ES-I3 (cell line): ENCODE data around the gene GLB1L2.

Experiments used
- H3K36me3 ChIP-seq: 2 replicates; pipeline ENCODE4 v1.6.1; 2013; ENCODE audit warnings: mild to moderate bottlenecking, low read length, control low read depth, moderate library complexity; ENCODE audit not compliant: insufficient read depth
- H3K4me1 ChIP-seq: 2 replicates; pipeline ENCODE4 v1.6.1; 2013; ENCODE audit warnings: mild to moderate bottlenecking, control low read depth, low read length; ENCODE audit not compliant: insufficient read depth
- H3K9ac ChIP-seq: 2 replicates; pipeline ENCODE4 v1.6.1; 2013; ENCODE audit warnings: low read depth, mild to moderate bottlenecking, low read length, moderate library complexity
- H3K9me3 ChIP-seq: 2 replicates; pipeline ENCODE4 v1.6.1; 2013; ENCODE audit warnings: mild to moderate bottlenecking, low read length, moderate library complexity; ENCODE audit not compliant: control insufficient read depth, insufficient read depth

The GLB1L2 gene

GRCh38 chr11:134349109-134349801 is 17.5 kb downstream of the GLB1L2 start:
- no peak overlapping the region for H3K9ac ChIP-seq
- H3K4me1 ChIP-seq = peaks cover 9% of the 10 kb centered on the region; the same call in 1 of the 2 replicates
- H3K36me3 ChIP-seq = no peaks in the 10 kb centered on the region
- no peaks in the 10 kb centered on the region for H3K9me3 ChIP-seq

GRCh38 chr11:134349802-134350355 is 18.1 kb downstream of the GLB1L2 start:
- peaks cover 9% of the 10 kb centered on the region; the same call in 1 of the 2 replicates for H3K4me1 ChIP-seq
- H3K9ac ChIP-seq = no peak overlapping the region
- H3K36me3 ChIP-seq = no peaks in the 10 kb centered on the region
- no peaks in the 10 kb centered on the region for H3K9me3 ChIP-seq

- no peak overlapping the region for H3K9ac ChIP-seq
- H3K9me3 ChIP-seq = no peaks in the 10 kb centered on the region
- no peaks in the 10 kb centered on the region for H3K36me3 ChIP-seq
- H3K4me1 ChIP-seq = peaks cover 9% of the 10 kb centered on the region; the same call in 1 of the 2 replicates
These were observed 18.6 kb downstream of the GLB1L2 start for GRCh38 chr11:134350381-134350780.

- H3K4me1 ChIP-seq = peaks cover 9% of the 10 kb centered on the region; the same call in 1 of the 2 replicates
- no peak overlapping the region for H3K9ac ChIP-seq
These were observed 20.3 kb downstream of the GLB1L2 start for GRCh38 chr11:134352111-134352510.

GRCh38 chr11:134355136-134355535 is 23.3 kb downstream of the GLB1L2 start:
- Histone ChIP-seq H3K9me3 (no peaks in the 10 kb centered on the region), H3K9ac (no peak overlapping the region), H3K4me1 (no peaks in the 10 kb centered on the region), H3K36me3 (no peaks in the 10 kb centered on the region)

More at GRCh38 chr11:134352111-134352510, 20.3 kb downstream of the GLB1L2 start:
- Histone ChIP-seq H3K9me3 (no peaks in the 10 kb centered on the region), H3K36me3 (no peaks in the 10 kb centered on the region)

- Histone ChIP-seq H3K4me1 (no peaks in the 10 kb centered on the region), H3K9me3 (no peaks in the 10 kb centered on the region), H3K9ac (no peak overlapping the region), H3K36me3 (no peaks in the 10 kb centered on the region)
These were observed 23.9 kb downstream of the GLB1L2 start for GRCh38 chr11:134355656-134356055.

GRCh38 chr11:134356656-134357544 is 25.1 kb downstream of the GLB1L2 start:
- H3K36me3 ChIP-seq = no peaks in the 10 kb centered on the region
- no peaks in the 10 kb centered on the region for H3K9me3 ChIP-seq
- no peak overlapping the region for H3K9ac ChIP-seq
- H3K4me1 ChIP-seq = no peaks in the 10 kb centered on the region

GRCh38 chr11:134357545-134357839 is 25.7 kb downstream of the GLB1L2 start:
- no peaks in the 10 kb centered on the region for H3K36me3 ChIP-seq
- H3K4me1 ChIP-seq = no peaks in the 10 kb centered on the region
- no peaks in the 10 kb centered on the region for H3K9me3 ChIP-seq
- no peak overlapping the region for H3K9ac ChIP-seq

- no peaks in the 10 kb centered on the region for H3K9me3 ChIP-seq
- H3K9ac ChIP-seq = no peak overlapping the region
- H3K36me3 ChIP-seq = no peaks in the 10 kb centered on the region
- no peaks in the 10 kb centered on the region for H3K4me1 ChIP-seq
These were observed 26.5 kb downstream of the GLB1L2 start for GRCh38 chr11:134358165-134358855.

GRCh38 chr11:134358856-134359490 is 27.2 kb downstream of the GLB1L2 start:
- no peaks in the 10 kb centered on the region for H3K9me3 ChIP-seq
- no peaks in the 10 kb centered on the region for H3K4me1 ChIP-seq
- H3K36me3 ChIP-seq = no peaks in the 10 kb centered on the region
- no peak overlapping the region for H3K9ac ChIP-seq

- Histone ChIP-seq H3K9ac (no peak overlapping the region), H3K4me1 (no peaks in the 10 kb centered on the region), H3K36me3 (no peaks in the 10 kb centered on the region), H3K9me3 (no peaks in the 10 kb centered on the region)
These were observed 27.9 kb downstream of the GLB1L2 start for GRCh38 chr11:134359646-134360045.

- Histone ChIP-seq H3K4me1 (no peaks in the 10 kb centered on the region), H3K9ac (no peak overlapping the region), H3K36me3 (no peaks in the 10 kb centered on the region), H3K9me3 (no peaks in the 10 kb centered on the region)
These were observed 28.5 kb downstream of the GLB1L2 start for GRCh38 chr11:134360050-134360835.

- Histone ChIP-seq H3K4me1 (no peaks in the 10 kb centered on the region), H3K9me3 (no peaks in the 10 kb centered on the region), H3K36me3 (no peaks in the 10 kb centered on the region), H3K9ac (no peak overlapping the region)
These were observed 29.9 kb downstream of the GLB1L2 start for GRCh38 chr11:134361661-134362060.
